Neural progenitor cell (in vitro differentiated cells): ENCODE data around the gene NUP62. TPM values are rescaled to one million over a fixed set of nuclear protein-coding genes. Genes with fewer than 3 reads are reported as not detected.
A peak's percentile ranks its signal among the peaks of the same experiment; 100 is the strongest.

Source experiments
- DNase-seq: peaks from one replicate; pipeline ENCODE4 v3.0.0-alpha.2; 2016; ENCODE audit warnings: low spot score
- H2AFZ ChIP-seq: fragments of 200-600 bp; sonication (generic); replicated peaks from 2 replicates; pipeline ENCODE4 v1.6.1; 2016; ENCODE audit warnings: antibody characterized with exemption
- H3F3A ChIP-seq: fragments of 200-600 bp; sonication (generic); 2 replicates; pipeline ENCODE4 v1.6.1; 2016; ENCODE audit warnings: antibody characterized with exemption, low read depth
- H3K27ac ChIP-seq: fragments of 200-600 bp; sonication (generic); 2 replicates; pipeline ENCODE4 v1.5.1; 2016; ENCODE audit warnings: mild to moderate bottlenecking
- H3K27me3 ChIP-seq: fragments of 200-600 bp; sonication (generic); 2 replicates; pipeline ENCODE4 v1.6.1; 2016; ENCODE audit warnings: mild to moderate bottlenecking, moderate library complexity
- H3K36me3 ChIP-seq: fragments of 200-600 bp; sonication (generic); 2 replicates; pipeline ENCODE4 v1.5.1; 2016
- H3K4me1 ChIP-seq: fragments of 200-600 bp; sonication (generic); 2 replicates; pipeline ENCODE4 v1.6.1; 2016; ENCODE audit warnings: mixed run types
- H3K4me2 ChIP-seq: fragments of 200-600 bp; sonication (generic); 2 replicates; pipeline ENCODE4 v1.6.1; 2016
- H3K4me3 ChIP-seq: fragments of 200-600 bp; sonication (generic); 2 replicates; pipeline ENCODE4 v1.5.1; 2016
- H3K79me2 ChIP-seq: fragments of 200-600 bp; sonication (generic); 2 replicates; pipeline ENCODE4 v1.6.1; 2016; ENCODE audit warnings: low read depth
- H3K9ac ChIP-seq: fragments of 200-600 bp; sonication (generic); 2 replicates; pipeline ENCODE4 v1.6.1; 2016
- H3K9me3 ChIP-seq: fragments of 200-600 bp; sonication (generic); 2 replicates; pipeline ENCODE4 v1.5.1; 2016; ENCODE audit warnings: low read depth
- H4K20me1 ChIP-seq: fragments of 200-600 bp; sonication (generic); 2 replicates; pipeline ENCODE4 v1.6.1; 2016; ENCODE audit warnings: low read depth
- H3K27ac Mint-ChIP-seq: 3 replicates; pipeline ENCODE4 v1.8.0; 2021; ENCODE audit warnings: mixed read lengths
- H3K27me3 Mint-ChIP-seq: 2 replicates; pipeline ENCODE4 v1.8.0; 2022; ENCODE audit warnings: low read depth, mild to moderate bottlenecking, inconsistent platforms, moderate library complexity, mixed read lengths; ENCODE audit not compliant: insufficient read depth
- H3K36me3 Mint-ChIP-seq: 3 replicates; pipeline ENCODE4 v1.8.0; 2021; ENCODE audit warnings: mixed read lengths
- H3K4me1 Mint-ChIP-seq: 3 replicates; pipeline ENCODE4 v1.8.0; 2021; ENCODE audit warnings: mixed read lengths
- H3K4me3 Mint-ChIP-seq: 3 replicates; pipeline ENCODE4 v1.8.0; 2021; ENCODE audit warnings: mild to moderate bottlenecking, moderate library complexity, mixed read lengths
- H3K9me3 Mint-ChIP-seq: 3 replicates; pipeline ENCODE4 v1.8.0; 2020; ENCODE audit warnings: mixed read lengths
- CTCF ChIP-seq: fragments of 200-600 bp; sonication (generic); IDR thresholded peaks from 2 replicates; pipeline ENCODE4 v1.5.1; 2017; ENCODE audit warnings: antibody characterized with exemption, mild to moderate bottlenecking
- EZH2 ChIP-seq: fragments of 200-600 bp; sonication (generic); IDR thresholded peaks from 2 replicates; pipeline ENCODE4 v1.6.1; 2017; ENCODE audit warnings: antibody characterized with exemption, mild to moderate bottlenecking, moderate library complexity
- EZH2phosphoT487 ChIP-seq: fragments of 200-600 bp; sonication (generic); IDR thresholded peaks from 2 replicates; pipeline ENCODE4 v1.6.1; 2017; ENCODE audit warnings: antibody characterized with exemption
- total RNA-seq: library from RNA; depleted of rRNA; stranded (reverse); fragments of >200 nt; gene quantifications from 2 replicates; pipeline ENCODE4 v1.2.3, GENCODE V29; 2015; ENCODE audit warnings: low replicate concordance

Gene NUP62
- total RNA-seq, 1 donor from 2014 or later, result 48.2 TPM

- Histone ChIP-seq H3F3A (peaks cover 11% of the 10 kb centered on the region), H3K79me2 (peaks cover 99% of the 10 kb centered on the region), H3K4me3 (no peak overlapping the region), H3K9me3 (no peaks in the 10 kb centered on the region), H3K4me1 (no peaks in the 10 kb centered on the region), H3K4me2 (no peak overlapping the region), H3K9ac (no peak overlapping the region), H3K27ac (no peak overlapping the region), H4K20me1 (peaks cover 94% of the 10 kb centered on the region), H2AFZ (no peak overlapping the region), H3K27me3 (no peaks in the 10 kb centered on the region), H3K36me3 (no peaks in the 10 kb centered on the region)
- peaks cover 50% of the 10 kb centered on the region for H3K36me3 Mint-ChIP-seq
- no peak overlapping the region for H3K27ac Mint-ChIP-seq
- peaks cover 3% of the 10 kb centered on the region for H3K27me3 Mint-ChIP-seq
- H3K4me3 Mint-ChIP-seq, result peak overlapping the region; percentile 33
- peaks cover 16% of the 10 kb centered on the region for H3K4me1 Mint-ChIP-seq
- peaks cover 3% of the 10 kb centered on the region for H3K9me3 Mint-ChIP-seq
- no peak for TF ChIP-seq CTCF
- no peak for TF ChIP-seq EZH2phosphoT487
- TF ChIP-seq EZH2, result no peak
- DNase-seq, result no peak
These were observed 11.2 kb downstream of the NUP62 start for GRCh38 chr19:49918089-49918488.

GRCh38 chr19:49916839-49917733 is 12.2 kb downstream of the NUP62 start:
- Mint-ChIP-seq H3K27me3 (peaks cover 7% of the 10 kb centered on the region), H3K36me3 (peaks cover 51% of the 10 kb centered on the region), H3K9me3 (peaks cover 3% of the 10 kb centered on the region), H3K4me1 (peaks cover 12% of the 10 kb centered on the region), H3K27ac (no peak overlapping the region), H3K4me3 (no peak overlapping the region)
- Histone ChIP-seq H3K79me2 (peaks cover 99% of the 10 kb centered on the region), H3K27me3 (no peaks in the 10 kb centered on the region), H3K4me3 (no peak overlapping the region), H3K4me1 (no peaks in the 10 kb centered on the region), H3K4me2 (no peak overlapping the region), H2AFZ (no peak overlapping the region), H3K9me3 (no peaks in the 10 kb centered on the region), H3K36me3 (no peaks in the 10 kb centered on the region), H3K27ac (no peak overlapping the region), H3K9ac (no peak overlapping the region), H4K20me1 (peaks cover 90% of the 10 kb centered on the region), H3F3A (peaks cover 11% of the 10 kb centered on the region)
- DNase-seq, result peak; percentile 49
- TF ChIP-seq CTCF, result peak; percentile 46
- TF ChIP-seq EZH2phosphoT487, result no peak
- TF ChIP-seq EZH2, result no peak

- Histone ChIP-seq H2AFZ (no peak overlapping the region), H3K36me3 (no peaks in the 10 kb centered on the region), H3K27me3 (no peaks in the 10 kb centered on the region), H3K4me2 (no peak overlapping the region), H3K27ac (no peak overlapping the region), H3K4me3 (no peak overlapping the region), H4K20me1 (peaks cover 87% of the 10 kb centered on the region), H3F3A (peaks cover 11% of the 10 kb centered on the region), H3K4me1 (no peaks in the 10 kb centered on the region), H3K9me3 (no peaks in the 10 kb centered on the region), H3K79me2 (peaks cover 94% of the 10 kb centered on the region), H3K9ac (no peak overlapping the region)
- no peak for TF ChIP-seq EZH2phosphoT487
- TF ChIP-seq EZH2, result no peak
- TF ChIP-seq CTCF, result no peak
- peaks cover 6% of the 10 kb centered on the region for H3K4me1 Mint-ChIP-seq
- H3K27me3 Mint-ChIP-seq, result peaks cover 8% of the 10 kb centered on the region
- peaks cover 3% of the 10 kb centered on the region for H3K9me3 Mint-ChIP-seq
- H3K36me3 Mint-ChIP-seq, result peaks cover 43% of the 10 kb centered on the region
- H3K4me3 Mint-ChIP-seq, result no peak overlapping the region
- H3K27ac Mint-ChIP-seq, result no peak overlapping the region
- no peak for DNase-seq
These were observed 14.0 kb downstream of the NUP62 start for GRCh38 chr19:49915271-49915670.
